GM12878 (cell line): ENCODE results near the gene IFITM2. TPM values are rescaled to one million over a fixed set of nuclear protein-coding genes. Genes with fewer than 3 reads are reported as not detected.

Experiments used
- ATAC-seq: fragments of 200-7000 bp; cut with Tn5 transposase; 3 replicates; pipeline ENCODE4 v1.9.1; 2020; ENCODE audit warnings: mild to moderate bottlenecking, moderate library complexity
- BruUV-seq: library from RNA; stranded (reverse); fragments of 400-500 nt; replicated peaks from 2 replicates; lab custom pipeline; 2021; lab: Mats Ljungman, UMichigan
- CTCF ChIA-PET: fragments of 300-600 bp; sonication (Branson Sonifier 250); formaldehyde crosslinking; extraction: SDS; loops from one replicate; lab custom pipeline; 2021; ENCODE audit warnings: inconsistent platforms; lab: Yijun Ruan, JAX
- POLR2A ChIA-PET: fragments of 350-600 bp; formaldehyde crosslinking; extraction: SDS; loops from one replicate; lab custom pipeline; 2021; ENCODE audit warnings: inconsistent platforms; lab: Charles Lee
- RAD21 ChIA-PET: fragments of 300-600 bp; sonication (Branson Sonifier 250); formaldehyde crosslinking; loops from one replicate; lab custom pipeline; 2023; ENCODE audit warnings: antibody characterized with exemption; ENCODE audit not compliant: unreplicated experiment; lab: Charles Lee
- SMC1A ChIA-PET: fragments of 300-600 bp; sonication (Branson Sonifier 250); formaldehyde crosslinking; loops from one replicate; lab custom pipeline; 2023; ENCODE audit not compliant: unreplicated experiment, uncharacterized antibody; lab: Charles Lee
- DNase-seq: peaks from one replicate; pipeline ENCODE4 v3.0.0-alpha.2; 2011; ENCODE audit warnings: low read depth, low spot score
- FAIRE-seq: peaks from 3 replicates; lab custom pipeline; 2011; peaks lifted over from hg19 to GRCh38; lab: Jason Lieb, UNC
- H2AFZ ChIP-seq: 2 replicates; pipeline ENCODE4 v1.6.0; 2011; ENCODE audit warnings: low read depth, low read length, control low read depth; ENCODE audit not compliant: control insufficient read depth
- H3K27ac ChIP-seq: 2 replicates; pipeline ENCODE4 v1.5.1; 2011; ENCODE audit warnings: control low read depth; ENCODE audit not compliant: control insufficient read depth, insufficient read depth
- H3K27me3 ChIP-seq, 2 experiments: replicated peaks in 1 of 2; 2 replicates each; pipeline versions ENCODE4 v1.6.0 to v1.6.1; 2011; ENCODE audit warnings: low read length in 1 of 2; ENCODE audit not compliant: control insufficient read depth in 2 of 2, insufficient read depth in 2 of 2
- H3K36me3 ChIP-seq, 2 experiments: 2 replicates each; pipeline ENCODE4 v1.5.1; 2011; ENCODE audit warnings: low read length in 1 of 2; ENCODE audit not compliant: control insufficient read depth in 2 of 2, insufficient read depth in 2 of 2
- H3K4me1 ChIP-seq: 2 replicates; pipeline ENCODE4 v1.6.1; 2011; ENCODE audit warnings: mild to moderate bottlenecking, low read length, moderate library complexity, mixed read lengths; ENCODE audit not compliant: control insufficient read depth, insufficient read depth
- H3K4me2 ChIP-seq: 2 replicates; pipeline ENCODE4 v1.6.0; 2011; ENCODE audit warnings: control low read depth; ENCODE audit not compliant: control insufficient read depth, insufficient read depth
- H3K4me3 ChIP-seq: fragments of 200-600 bp; sonication (generic); 2 replicates; pipeline ENCODE4 v1.5.1; 2016
- H3K79me2 ChIP-seq: 2 replicates; pipeline ENCODE4 v1.6.0; 2011; ENCODE audit warnings: low read length; ENCODE audit not compliant: control insufficient read depth, insufficient read depth
- H3K9ac ChIP-seq: 2 replicates; pipeline ENCODE4 v1.8.0; 2011; ENCODE audit warnings: low read length, control low read depth, mixed read lengths; ENCODE audit not compliant: control insufficient read depth, insufficient read depth
- H3K9me3 ChIP-seq: replicated peaks from 3 replicates; pipeline ENCODE4 v1.5.1; 2011; ENCODE audit warnings: mild to moderate bottlenecking, low read length; ENCODE audit not compliant: control insufficient read depth, insufficient read depth
- H4K20me1 ChIP-seq: 2 replicates; pipeline ENCODE4 v1.6.0; 2011; ENCODE audit not compliant: control insufficient read depth, insufficient read depth
- EGR1 ChIP-seq, 2 experiments: IDR thresholded peaks; 1 replicate in 1 of 2; 2 replicates in 1 of 2; pipeline ENCODE4 v1.6.1; 2011 to 2012; ENCODE audit warnings: low read depth in 2 of 2, low read length in 2 of 2, borderline replicate concordance in 1 of 2, mild to moderate bottlenecking in 1 of 2, moderate library complexity in 1 of 2
- GABPA ChIP-seq: IDR thresholded peaks from 2 replicates; pipeline ENCODE4 v1.6.1; 2014; ENCODE audit warnings: antibody characterized with exemption, low read depth, mild to moderate bottlenecking, inconsistent platforms
- HCFC1 ChIP-seq: fragments of 150-350 bp; IDR thresholded peaks from 2 replicates; pipeline ENCODE4 v1.6.1; 2014; ENCODE audit warnings: low read length
- HDGF ChIP-seq: fragments of 450-650 bp; IDR thresholded peaks from 2 replicates; pipeline ENCODE4 v1.6.1; 2016; ENCODE audit warnings: antibody characterized with exemption
- MEF2B ChIP-seq: fragments of 450-650 bp; IDR thresholded peaks from 2 replicates; pipeline ENCODE4 v1.6.1; 2018; ENCODE audit warnings: mild to moderate bottlenecking, moderate library complexity; ENCODE audit not compliant: partially characterized antibody, poor library complexity, severe bottlenecking
- MTA2 ChIP-seq: fragments of 450-650 bp; IDR thresholded peaks from 2 replicates; pipeline ENCODE4 v1.6.1; 2016; ENCODE audit warnings: low read depth, mild to moderate bottlenecking, moderate library complexity
- NBN ChIP-seq: fragments of 450-650 bp; IDR thresholded peaks from 2 replicates; pipeline ENCODE4 v1.6.1; 2016
- POLR2A ChIP-seq: IDR thresholded peaks from 2 replicates; pipeline ENCODE4 v1.6.1; 2011; ENCODE audit warnings: low read depth, mild to moderate bottlenecking, low read length
- SP1 ChIP-seq: IDR thresholded peaks from one replicate; pipeline ENCODE4 v1.6.1; 2011; ENCODE audit warnings: low read depth, low read length
- WRNIP1 ChIP-seq: IDR thresholded peaks from 2 replicates; pipeline ENCODE4 v1.6.1; 2011; ENCODE audit warnings: low read depth, low read length, improper control_type of control experiment, borderline replicate concordance
- YY1 ChIP-seq: IDR thresholded peaks from 2 replicates; pipeline ENCODE4 v1.6.1; 2011; ENCODE audit warnings: low read depth, mild to moderate bottlenecking, low read length
- WGBS: methylation state at CpG from one replicate; pipeline ENCODE4 v1.1.6; 2016; ENCODE audit warnings: low lambda C conversion rate; ENCODE audit not compliant: insufficient replicate concordance, insufficient coverage; ENCODE audit errors: missing lambda C conversion rate; 5-methylcytosine and 5-hydroxymethylcytosine counted together
- in situ Hi-C: fragments of 300-500 bp; cut with MboI; formaldehyde crosslinking; loops from 9 replicates; pipeline ENCODE4 v1.14.3; 2018; ENCODE audit warnings: mixed read lengths
- intact Hi-C: fragments of 100-400 bp; cut with micrococcal nuclease; formaldehyde crosslinking; loops from one replicate; pipeline ENCODE4 v1.14.2; 2022; ENCODE audit not compliant: unreplicated experiment
- polyA plus RNA-seq, 11 experiments: library from polyadenylated mRNA; depleted of rRNA in 4 of 11; unstranded in 6 of 11; stranded (reverse) in 5 of 11; fragments of >200 nt; fragmentation: Nextera tagmentation in 4 of 11; fragmentation: Illumina TruSeq in 1 of 11; extraction: Ambion mirVana in 4 of 11; extraction: Trizol in 1 of 11; gene quantifications; 1 replicate in 1 of 11; 2 replicates in 10 of 11; pipeline versions ENCODE4 v1.2.1 to v1.2.3, GENCODE V29; 2011 to 2016; ENCODE audit warnings: inconsistent platforms in 2 of 11, missing spikeins in 2 of 11, low read depth in 1 of 11
- total RNA-seq, 4 experiments: library from RNA; depleted of rRNA in 3 of 4; stranded (reverse); fragments of >200 nt in 3 of 4; fragmentation: Illumina TruSeq in 1 of 4; extraction: Trizol in 1 of 4; gene quantifications; 2 replicates each; pipeline versions ENCODE4 v1.2.1 to v1.2.3, GENCODE V29; 2013 to 2021
- TF ChIP-seq, protein P1 (sequence below): IDR thresholded peaks from 2 replicates; pipeline ENCODE4 v1.6.1; 2012; ENCODE audit warnings: mild to moderate bottlenecking, low read depth, low read length

IFITM2 gene
- total and polyA plus RNA-seq, 10 of the 15 experiments (the other 5 are each of a cell fraction or from before 2014, with no cell fraction given), result 116 to 3,672 (median 724) TPM

DNA sequence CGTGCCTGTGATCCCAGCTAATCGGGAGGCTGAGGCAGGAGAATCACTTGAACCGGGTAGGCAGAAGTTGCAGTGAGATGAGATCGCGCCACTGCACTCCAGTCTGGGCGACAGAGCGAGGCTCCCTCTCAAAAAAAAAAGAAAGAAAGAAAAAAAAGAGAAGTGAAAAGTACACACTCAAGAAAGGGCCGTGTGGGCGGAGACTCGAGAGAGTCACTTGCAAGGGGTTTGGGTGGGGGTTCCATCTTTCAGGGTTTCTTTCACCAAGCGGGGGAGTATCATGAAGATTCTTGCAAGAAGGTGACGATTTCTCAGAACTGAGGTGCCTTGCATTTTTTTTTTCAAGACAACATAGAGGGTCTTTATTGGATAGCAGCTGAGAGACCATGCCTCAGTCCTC, 4.3 kb upstream of the IFITM2 start (continued):
- TF ChIP-seq, protein P1, sequence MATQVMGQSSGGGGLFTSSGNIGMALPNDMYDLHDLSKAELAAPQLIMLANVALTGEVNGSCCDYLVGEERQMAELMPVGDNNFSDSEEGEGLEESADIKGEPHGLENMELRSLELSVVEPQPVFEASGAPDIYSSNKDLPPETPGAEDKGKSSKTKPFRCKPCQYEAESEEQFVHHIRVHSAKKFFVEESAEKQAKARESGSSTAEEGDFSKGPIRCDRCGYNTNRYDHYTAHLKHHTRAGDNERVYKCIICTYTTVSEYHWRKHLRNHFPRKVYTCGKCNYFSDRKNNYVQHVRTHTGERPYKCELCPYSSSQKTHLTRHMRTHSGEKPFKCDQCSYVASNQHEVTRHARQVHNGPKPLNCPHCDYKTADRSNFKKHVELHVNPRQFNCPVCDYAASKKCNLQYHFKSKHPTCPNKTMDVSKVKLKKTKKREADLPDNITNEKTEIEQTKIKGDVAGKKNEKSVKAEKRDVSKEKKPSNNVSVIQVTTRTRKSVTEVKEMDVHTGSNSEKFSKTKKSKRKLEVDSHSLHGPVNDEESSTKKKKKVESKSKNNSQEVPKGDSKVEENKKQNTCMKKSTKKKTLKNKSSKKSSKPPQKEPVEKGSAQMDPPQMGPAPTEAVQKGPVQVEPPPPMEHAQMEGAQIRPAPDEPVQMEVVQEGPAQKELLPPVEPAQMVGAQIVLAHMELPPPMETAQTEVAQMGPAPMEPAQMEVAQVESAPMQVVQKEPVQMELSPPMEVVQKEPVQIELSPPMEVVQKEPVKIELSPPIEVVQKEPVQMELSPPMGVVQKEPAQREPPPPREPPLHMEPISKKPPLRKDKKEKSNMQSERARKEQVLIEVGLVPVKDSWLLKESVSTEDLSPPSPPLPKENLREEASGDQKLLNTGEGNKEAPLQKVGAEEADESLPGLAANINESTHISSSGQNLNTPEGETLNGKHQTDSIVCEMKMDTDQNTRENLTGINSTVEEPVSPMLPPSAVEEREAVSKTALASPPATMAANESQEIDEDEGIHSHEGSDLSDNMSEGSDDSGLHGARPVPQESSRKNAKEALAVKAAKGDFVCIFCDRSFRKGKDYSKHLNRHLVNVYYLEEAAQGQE, result no peak
- TF ChIP-seq HDGF (no peak), NBN (peak; percentile 40; the same call in 1 of the 2 replicates), EGR1 (IDR thresholded peaks at IDR 0.05; ENCODE audit: borderline replicate concordance in 1 of 2, low read depth in 2 of 2, low read length in 2 of 2) (peak in 1 of 2 experiments; percentile 77; a peak in 2 of 3 replicates), HCFC1 (no peak), WRNIP1 (no peak), GABPA (no peak), MTA2 (0 out of 2 replicates have a peak, but pooled peaks have one; percentile 30), SP1 (no peak), MEF2B (peak; percentile 29)

DNA sequence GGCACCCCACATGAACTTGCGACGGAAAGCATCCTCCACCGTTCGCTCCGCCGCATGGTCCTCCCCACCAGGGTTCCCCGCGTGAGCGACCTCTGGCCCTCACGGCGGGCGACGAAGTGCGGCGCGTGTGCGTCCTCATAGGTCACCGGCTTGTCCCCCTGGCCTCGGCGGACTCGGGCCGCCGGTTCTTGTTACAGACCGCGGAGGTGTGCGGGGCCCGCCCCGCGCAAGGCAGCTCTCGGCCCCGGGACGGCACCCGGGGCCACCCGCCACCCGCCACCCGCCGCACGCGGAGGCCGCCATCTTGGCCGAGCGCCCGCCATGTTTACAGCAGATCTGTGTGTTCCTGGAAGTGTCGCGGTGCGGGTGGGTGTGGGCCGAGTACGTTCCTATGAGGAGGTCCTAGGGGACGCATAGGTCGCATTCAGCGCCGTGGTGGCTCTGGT, 3.5 kb upstream of the IFITM2 start:
- H3K4me2 ChIP-seq, result no peak overlapping the region
- H4K20me1 ChIP-seq, result no peaks in the 10 kb centered on the region
- ChIA-PET SMC1A (interaction anchor here (2.8 to 3.2 kb wide), 2 partner anchors 36 to 53 kb away, joined by 11 to 18 read pairs; no protein-coding TSS in a partner anchor), POLR2A (no interaction called here), CTCF (interaction anchor here (0.8 to 4.5 kb wide), 6 partner anchors 26 to 144 kb away, joined by 3 to 33 read pairs (median 8); no protein-coding TSS in a partner anchor), RAD21 (interaction anchor here (1.4 to 2.4 kb wide), 3 partner anchors 52 to 68 kb away, joined by 3 to 19 read pairs (median 5); partner anchors contain the start of genes PSMD13 and SIRT3)
- H3K27me3 ChIP-seq, result no peaks in the 10 kb centered on the region
- in situ Hi-C loops, result no loop called here
- TF ChIP-seq YY1 (0 out of 2 replicates have a peak, but pooled peaks have one; percentile 44), POLR2A (no peak)
- no peak overlapping the region for H3K27ac ChIP-seq
- H3K9ac ChIP-seq, result no peak overlapping the region
- peaks cover 12% of the 10 kb centered on the region for H3K79me2 ChIP-seq
- H3K4me3 ChIP-seq, result no peak overlapping the region
- H2AFZ ChIP-seq, result no peak overlapping the region
- H3K36me3 ChIP-seq, result no peaks in the 10 kb centered on the region
- BruUV-seq, result no TSS peak
- ATAC-seq, result no peak
- no peak for FAIRE-seq
- no peak for DNase-seq
- 90% methylated on average over 43 of the region's 52 CpGs for WGBS
- H3K9me3 ChIP-seq, result no peaks in the 10 kb centered on the region
- peaks cover 20% of the 10 kb centered on the region for H3K4me1 ChIP-seq
- intact Hi-C loops, result loop anchor here (10.0 kb wide), 1 partner anchor 141 kb away; the partner anchor contains the start of gene ANO9
